ENCODE results near the gene FOLH1. TPM values are rescaled to one million over a fixed set of nuclear protein-coding genes. Genes with fewer than 3 reads are reported as not detected.
A peak's percentile ranks its signal among the peaks of the same experiment; 100 is the strongest.
"Not testable (repeated sequence)": the region's sequence is repeated elsewhere in the genome, so short reads cannot be mapped to it uniquely, and the experiment has no call there.

The FOLH1 gene
- total RNA-seq, result 4.9 TPM

DNA sequence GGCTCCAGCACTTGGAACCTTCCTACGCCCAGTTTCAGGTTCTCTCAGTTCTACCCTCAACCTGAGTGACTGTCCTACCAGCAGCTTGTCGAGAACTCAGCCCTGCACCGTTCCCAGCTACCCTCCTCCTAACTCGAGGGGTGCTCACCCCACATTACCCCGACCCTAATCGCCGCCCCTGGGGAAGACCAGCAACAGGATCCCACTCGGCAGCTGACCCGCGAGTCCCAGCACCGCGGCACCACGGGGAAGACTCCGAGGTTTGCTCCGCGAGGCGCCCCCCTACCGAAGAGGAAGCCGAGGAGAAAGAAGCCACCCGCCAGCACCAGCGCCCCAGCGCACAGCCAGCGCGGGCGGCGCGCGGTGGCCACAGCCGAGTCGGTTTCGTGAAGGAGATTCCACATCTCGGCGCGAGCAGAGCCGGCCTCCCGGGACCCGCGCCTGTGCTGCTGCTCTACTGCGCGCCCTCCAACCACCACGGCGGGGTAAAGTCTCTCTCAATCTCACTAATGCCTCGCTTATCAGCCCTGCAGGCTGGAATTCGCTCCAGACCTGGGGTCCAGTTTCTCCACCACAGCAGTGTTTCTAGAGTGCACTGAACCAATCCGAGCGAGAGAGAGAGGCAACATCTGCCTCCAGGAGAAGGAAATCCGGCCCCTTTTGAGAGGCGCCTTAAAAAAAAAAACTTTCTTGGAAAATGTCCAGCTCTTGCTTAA is at the start of gene FOLH1:
TSS of gene FOLH1 (minus strand) at position 597 of the 716 bp plus-strand sequence. CDS start at position 404, 193 bp downstream.
- no peak for FAIRE-seq
- DNase-seq (ENCODE audit: low spot score in 2 of 2), result peak; percentile 37 to 40

DNA sequence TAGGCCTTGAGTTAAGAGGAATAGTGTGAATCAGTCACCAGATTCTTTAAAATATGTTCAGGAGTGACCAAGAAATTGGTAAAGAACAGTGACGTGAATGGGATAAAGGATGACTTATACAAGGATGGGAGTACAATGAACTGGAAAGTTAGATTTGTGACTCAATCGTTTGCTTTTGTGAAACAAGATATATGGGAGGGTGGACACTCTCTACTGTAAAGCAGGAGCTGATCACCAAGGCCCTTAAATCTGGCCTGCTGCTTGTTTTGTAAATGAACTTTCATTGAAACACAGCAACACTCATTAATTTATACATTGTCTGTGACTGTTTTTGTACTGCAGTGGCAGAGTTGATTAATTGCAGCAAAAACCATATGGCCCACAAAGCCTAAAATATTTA is 46.7 kb upstream of the FOLH1 start:
- not testable (repeated sequence) for DNase-seq (ENCODE audit: low spot score in 2 of 2); FAIRE-seq

DNA sequence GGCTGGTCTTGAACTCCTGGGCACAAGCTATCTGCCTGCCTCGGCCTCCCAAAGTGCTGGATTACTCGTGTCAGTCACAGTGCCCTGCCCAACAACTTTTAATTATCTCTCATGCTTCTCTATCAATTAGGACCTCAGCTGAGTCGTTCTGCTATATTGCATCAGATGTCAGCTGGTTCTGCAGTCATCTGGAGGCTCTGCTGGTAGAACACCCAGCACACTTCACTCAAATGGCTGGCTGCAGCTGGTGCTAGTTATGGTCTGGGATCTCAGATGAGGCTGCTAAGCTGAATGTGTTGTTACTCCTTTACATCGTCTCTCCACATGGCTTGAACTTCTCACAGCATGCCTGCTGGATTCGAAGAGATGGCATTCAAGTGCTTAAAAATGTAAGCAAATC is 42.8 kb upstream of the FOLH1 start:
- DNase-seq (ENCODE audit: low spot score in 2 of 2); FAIRE-seq: not testable (repeated sequence)

DNA sequence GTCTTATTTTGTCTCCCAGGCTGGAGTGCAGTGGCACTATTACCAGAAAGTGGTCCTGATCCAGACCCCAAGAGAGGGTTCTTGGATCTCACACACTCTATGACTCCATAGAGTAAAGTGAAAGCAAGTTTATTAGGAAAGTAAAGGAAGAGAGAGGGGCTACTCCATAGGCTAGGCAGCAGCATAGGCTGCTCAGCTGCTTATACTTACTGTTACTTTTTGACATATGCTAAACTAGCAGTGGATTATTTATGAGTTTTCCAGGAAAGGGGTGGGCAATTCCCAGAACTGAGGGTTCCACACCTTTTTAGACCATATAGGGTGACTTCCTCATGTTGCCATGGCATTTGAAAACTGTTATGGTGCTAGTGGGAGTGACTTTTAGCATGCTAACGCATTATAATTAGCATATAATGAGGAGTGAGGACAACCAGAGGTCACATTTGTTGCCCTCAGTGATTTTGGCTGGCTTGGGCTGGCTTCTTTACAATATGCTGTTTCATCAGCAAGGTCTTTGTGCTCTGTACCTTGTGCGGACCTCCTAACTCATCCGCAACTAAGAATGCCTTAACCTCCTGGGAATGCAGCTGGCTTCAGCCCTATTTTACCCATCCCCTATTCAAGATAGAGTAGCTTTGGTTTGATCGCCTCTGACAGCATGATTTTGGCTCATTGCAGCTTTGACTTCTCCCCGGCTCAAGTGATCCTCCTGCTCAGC is 42.2 kb upstream of the FOLH1 start:
- DNase-seq (ENCODE audit: low spot score in 2 of 2); FAIRE-seq: not testable (repeated sequence)

DNA sequence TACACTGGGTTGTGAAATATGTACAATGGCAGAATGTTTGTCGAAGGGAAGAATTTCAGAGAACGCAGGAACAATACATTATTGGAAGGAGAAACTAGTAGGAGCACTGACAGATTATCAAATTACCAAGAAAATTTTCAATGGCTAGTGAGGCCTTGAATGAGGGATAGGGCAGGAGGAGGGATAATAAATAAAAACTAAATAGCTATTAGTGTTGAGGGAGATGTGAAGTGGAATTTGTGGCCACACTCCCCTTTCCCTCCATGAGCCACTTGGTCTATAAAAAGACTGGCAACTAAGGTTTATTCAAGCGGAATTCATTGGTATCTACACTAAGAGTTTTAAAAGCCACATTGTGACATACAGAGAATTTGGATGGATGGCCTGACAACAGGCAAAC is 41.0 kb upstream of the FOLH1 start:
- not testable (repeated sequence) for DNase-seq (ENCODE audit: low spot score in 2 of 2); FAIRE-seq

DNA sequence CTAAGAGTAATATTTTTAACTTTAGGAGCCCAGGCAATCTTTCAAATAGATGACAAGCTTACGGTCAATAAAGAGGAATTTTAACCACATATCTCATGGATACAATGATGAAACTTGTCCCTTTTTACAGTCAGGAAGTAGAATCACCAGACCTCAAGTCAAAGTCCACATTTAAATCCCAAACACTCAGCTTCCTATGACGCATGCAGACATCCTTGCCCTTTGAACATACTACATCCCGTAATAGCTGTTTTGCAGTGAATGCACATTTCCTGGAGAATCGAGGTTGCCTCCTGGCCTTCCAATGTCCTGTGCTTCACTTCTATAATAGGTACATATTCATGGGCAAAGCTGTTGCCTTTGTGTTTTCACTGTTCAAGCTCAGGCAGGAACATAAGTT is 25.3 kb upstream of the FOLH1 start:
- FAIRE-seq; DNase-seq (ENCODE audit: low spot score in 2 of 2): not testable (repeated sequence)

DNA sequence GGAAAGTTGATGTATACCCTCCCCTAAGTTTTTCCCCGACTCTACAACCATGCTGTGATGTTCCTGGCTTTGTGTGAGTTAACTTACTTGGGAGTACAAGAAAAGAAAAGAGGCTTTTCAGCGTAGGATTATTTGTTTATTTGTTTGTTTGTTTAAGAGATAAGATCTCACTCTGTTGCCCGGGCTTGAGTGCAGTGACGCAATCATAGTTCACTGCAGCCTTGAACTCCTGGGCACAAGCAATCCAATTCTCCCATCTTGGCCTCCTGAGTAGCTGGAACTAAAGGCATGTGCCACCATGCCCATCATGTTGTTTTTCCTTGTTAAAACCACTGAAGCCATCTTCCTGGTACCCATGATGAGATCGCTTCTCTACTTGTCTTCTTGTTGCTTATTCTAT is 24.6 kb upstream of the FOLH1 start:
- not testable (repeated sequence) for DNase-seq (ENCODE audit: low spot score in 2 of 2); FAIRE-seq

DNA sequence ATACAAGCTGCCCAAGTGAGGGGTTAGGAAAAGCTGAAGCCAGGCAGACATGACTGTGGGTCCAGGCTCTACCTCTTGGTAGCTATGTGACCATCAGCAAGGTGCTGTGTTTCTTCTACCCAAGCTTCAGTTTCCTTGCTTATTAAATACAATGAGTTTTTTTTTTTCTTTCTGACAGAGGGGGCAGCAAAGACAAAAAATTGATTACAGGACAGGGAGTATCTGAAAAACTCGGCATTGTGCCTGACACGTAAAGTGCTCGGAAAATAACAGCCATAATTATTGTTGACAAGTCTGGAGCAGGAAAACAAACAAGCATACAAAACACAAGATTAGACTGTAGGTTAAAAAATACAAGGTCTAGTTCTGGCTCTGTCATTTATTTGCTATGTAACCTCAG is 23.3 kb upstream of the FOLH1 start:
- DNase-seq (ENCODE audit: low spot score in 2 of 2), result not testable (repeated sequence)
- peak; percentile 24 for FAIRE-seq

DNA sequence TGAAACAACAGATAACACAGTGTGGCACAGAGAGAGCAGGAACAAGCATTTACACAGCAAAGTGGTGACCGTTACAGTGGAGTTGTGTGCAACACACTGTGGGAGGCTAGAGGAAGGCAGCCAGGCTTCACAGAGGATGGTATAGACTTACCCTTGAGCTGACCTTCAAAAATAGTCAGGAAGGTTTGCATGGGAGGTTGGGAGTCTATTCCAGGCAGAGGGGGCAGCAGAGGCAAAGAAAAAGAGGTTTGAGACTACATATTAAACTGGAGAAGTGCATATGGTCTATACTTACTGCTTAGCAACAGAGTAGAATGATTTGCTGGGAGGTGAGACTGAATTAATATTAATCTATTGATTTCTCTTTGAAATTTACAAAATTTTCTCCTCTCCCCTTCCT is 22.1 kb upstream of the FOLH1 start:
- not testable (repeated sequence) for FAIRE-seq; DNase-seq (ENCODE audit: low spot score in 2 of 2)

DNA sequence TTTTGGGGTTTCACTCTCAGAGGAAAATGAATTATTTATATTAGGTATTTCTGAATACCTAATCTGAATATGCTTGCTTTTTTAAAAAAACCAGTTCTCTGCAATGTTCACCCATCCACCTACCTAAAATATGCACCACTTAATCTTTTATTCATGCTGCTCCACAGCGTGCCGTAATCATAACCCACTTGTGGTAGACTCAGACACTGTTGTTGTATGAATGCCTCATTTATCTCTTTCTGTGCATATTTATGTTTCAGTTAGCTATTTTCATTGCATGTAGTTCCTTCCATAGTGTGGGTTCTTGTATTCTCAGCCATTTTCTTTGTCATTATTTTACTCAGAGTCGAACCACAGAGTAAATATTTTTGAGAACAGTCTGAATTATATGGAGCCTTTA is 21.6 kb upstream of the FOLH1 start:
- DNase-seq (ENCODE audit: low spot score in 2 of 2); FAIRE-seq: not testable (repeated sequence)

DNA sequence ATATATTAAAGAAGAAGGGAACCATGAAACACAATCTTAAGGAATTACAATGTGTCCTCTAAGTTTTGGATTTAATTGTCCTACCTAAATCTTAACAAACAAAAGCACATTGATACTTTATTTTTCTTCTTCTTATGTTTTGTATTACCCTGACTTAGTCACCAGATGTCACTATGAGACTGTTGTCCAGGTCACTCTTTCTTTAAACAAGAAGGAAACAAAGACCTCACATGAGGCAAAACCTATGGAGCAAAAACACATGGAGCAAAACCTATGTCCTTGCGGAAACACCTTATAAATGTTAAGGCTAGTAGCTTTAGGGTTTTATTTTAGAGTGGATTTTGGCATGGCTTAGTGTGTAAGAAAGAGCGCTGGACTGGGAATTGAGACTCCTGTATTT is 20.7 kb upstream of the FOLH1 start:
- DNase-seq (ENCODE audit: low spot score in 2 of 2), result not testable (repeated sequence)
- peak; percentile 97 for FAIRE-seq

DNA sequence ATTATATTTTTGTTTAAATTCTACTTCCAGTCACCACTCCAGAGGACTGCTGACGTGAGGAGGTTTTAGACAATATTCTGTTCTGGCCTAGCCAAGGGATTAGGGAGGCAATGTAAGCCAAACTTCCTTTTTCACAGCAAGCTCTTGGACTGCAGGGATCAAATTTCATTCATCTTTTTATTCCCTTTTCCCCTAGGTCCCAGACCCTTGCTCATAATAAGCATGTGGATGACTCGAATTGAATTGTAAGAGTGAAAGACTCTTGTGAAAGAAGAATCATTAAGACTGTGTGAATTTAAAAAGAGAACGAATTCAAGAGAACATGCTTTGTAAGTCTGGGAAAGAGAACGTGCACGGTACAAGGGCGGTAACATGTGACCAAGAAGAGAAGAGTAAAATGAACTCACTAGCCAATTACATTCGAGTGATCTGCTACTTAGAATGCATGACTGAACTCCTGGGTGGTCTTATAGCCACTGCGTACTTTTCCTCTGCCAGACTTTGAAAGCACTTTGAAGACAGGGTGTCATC is 16.9 kb upstream of the FOLH1 start:
- FAIRE-seq; DNase-seq (ENCODE audit: low spot score in 2 of 2): not testable (repeated sequence)

DNA sequence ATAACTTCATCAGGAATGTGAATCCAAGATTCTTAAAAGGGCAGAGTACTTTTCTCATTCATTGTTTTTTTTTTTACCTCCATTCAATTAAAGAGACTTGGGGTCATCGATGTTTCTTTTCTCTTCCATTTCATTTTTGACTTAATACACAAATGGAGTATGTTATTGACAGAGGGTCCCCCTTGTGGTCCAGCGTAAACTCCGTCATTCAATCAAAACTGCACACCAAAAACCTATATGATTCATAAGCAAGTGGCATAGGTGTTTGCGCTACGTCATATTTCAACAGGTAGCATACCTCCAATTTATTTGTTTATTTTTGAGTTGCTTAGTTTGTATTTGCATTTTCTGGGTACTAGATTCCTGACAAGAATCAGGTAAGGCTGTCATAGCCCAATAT is 12.7 kb upstream of the FOLH1 start:
- DNase-seq (ENCODE audit: low spot score in 2 of 2) (no peak), FAIRE-seq (no peak)

DNA sequence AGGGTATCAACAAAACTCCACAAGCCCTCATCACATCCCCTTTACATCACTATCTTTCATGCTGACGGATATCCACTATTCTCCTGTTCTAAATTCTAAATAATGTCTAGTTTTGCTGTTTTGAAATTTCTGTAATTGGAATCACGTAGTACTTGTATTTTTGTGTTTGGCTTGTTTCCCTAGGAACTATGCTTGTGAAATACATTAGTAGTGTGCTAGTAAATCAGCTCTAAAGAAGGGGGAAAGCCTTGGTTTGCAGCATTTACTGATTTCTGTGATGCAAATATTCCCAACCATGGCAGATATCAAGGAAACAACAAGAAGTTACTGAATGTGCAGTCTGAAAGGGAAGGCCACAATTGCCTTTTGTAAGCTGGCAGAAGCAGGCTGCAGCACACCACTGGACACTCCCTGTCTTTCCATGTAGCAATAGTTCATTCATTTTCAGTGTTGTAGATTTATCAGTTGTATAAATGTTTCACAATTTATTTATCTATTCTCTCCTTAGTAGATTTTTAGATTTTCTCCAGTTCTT is 4.7 kb upstream of the FOLH1 start:
- DNase-seq (ENCODE audit: low spot score in 2 of 2) (no peak), FAIRE-seq (peak; percentile 31)

DNA sequence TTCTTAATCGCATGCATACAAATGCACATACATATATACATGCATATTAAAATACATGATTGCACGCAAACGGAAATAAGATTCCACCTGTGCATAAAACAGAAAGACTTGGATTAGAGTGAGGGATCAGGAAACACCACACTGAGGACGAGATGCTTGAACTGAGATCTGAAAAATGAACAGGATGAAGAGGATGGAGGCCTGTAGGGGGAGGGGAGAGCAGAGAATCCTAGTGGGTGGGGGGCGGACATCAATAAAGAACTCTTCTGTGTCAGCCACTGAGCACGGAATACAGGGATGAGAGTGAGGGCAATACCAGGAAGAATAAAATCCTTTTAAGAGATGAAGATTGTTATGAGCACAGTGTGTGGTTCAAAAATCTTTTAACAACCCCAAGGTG is 1.4 kb downstream of the FOLH1 start:
- FAIRE-seq; DNase-seq (ENCODE audit: low spot score in 2 of 2): not testable (repeated sequence)

DNA sequence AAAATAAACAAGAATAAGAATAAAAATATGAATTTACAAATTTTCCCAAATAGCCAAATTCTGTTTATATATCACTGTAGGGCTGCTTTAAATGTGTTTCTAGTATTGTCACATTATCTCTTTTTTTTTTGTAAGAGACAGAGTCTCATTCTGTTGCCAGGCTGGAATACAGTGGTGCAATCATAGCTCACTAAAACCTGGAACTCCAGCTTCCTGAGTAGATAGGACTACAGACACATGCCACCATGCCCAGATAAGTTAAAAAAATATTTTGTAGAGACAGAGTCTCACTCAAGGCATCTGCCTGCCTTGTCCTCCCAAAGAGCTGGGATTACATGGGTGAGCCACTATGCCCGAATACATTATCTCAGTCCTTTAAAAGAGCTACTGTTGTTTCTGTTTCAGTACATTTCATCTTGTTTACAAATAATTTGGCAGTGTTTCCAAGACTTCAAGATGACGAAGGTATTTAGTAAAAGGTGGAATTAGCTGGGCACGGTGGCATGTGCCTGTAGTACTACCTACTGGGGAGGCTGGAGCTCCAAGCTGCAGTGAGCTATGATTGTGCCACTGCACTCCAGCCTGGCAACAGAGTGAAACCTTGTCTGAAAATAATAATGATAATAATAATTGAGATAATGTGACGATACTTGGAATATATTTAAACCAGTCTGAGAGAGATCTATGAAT is 6.0 kb downstream of the FOLH1 start:
- DNase-seq (ENCODE audit: low spot score in 2 of 2) (no peak), FAIRE-seq (no peak)

DNA sequence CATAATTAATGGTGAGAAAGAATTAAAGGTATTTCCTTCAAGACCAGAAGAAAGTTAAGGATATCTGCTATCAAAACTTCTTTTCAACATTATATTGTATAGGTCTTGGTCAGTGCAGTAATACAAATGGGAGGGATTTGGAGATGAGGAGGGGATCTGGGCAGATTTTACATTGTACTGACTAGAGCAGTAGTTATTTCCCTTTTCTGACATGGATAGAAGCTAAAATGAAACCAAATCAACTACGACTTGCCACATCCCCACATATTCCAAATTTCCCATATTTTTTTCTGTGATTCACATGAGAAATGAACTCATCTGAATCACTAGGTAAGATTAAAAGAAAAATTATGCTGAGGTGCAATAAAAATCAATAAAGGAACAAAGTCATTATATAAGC is 11.6 kb downstream of the FOLH1 start:
- FAIRE-seq; DNase-seq (ENCODE audit: low spot score in 2 of 2): not testable (repeated sequence)

DNA sequence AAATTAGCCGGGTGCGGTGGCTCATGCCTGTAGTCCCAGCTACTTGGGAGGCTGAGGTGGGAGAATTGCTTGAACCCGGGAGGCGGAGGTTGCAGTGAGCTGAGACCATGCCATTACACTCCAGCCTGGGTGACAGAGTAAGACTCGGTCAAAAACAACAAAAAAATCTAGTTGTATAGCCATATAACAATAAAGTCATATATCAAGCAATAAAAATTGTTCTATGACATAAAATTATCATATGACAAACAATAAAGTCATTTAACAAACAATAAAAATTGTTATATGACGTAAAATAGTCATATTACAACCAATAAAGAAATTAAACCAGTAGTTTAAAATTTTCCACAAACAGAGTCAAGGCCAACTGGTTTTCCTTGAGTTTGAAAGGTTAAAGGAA is 12.4 kb downstream of the FOLH1 start:
- peak; percentile 97 for FAIRE-seq
- DNase-seq (ENCODE audit: low spot score in 2 of 2), result not testable (repeated sequence)

DNA sequence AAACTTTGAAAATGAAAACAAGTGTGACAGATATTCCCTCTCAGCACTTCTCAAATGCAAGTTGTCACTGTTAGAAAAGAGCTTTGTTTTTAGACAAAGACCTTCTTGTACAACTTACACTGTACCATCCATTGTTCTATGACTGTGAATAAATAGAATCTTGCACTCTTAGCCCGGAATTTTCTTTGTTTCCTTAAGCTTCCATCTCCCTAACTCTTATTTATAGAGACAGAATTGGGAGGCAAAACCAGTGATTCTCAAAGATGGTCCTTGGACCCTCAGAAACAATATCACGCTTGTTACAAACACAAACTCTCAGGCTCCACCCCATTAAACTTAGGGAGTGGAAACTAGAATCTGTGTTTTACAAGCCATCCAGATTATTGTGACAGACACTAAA is 18.1 kb downstream of the FOLH1 start:
- DNase-seq (ENCODE audit: low spot score in 2 of 2), result not testable (repeated sequence)
- FAIRE-seq, result peak; percentile 98

DNA sequence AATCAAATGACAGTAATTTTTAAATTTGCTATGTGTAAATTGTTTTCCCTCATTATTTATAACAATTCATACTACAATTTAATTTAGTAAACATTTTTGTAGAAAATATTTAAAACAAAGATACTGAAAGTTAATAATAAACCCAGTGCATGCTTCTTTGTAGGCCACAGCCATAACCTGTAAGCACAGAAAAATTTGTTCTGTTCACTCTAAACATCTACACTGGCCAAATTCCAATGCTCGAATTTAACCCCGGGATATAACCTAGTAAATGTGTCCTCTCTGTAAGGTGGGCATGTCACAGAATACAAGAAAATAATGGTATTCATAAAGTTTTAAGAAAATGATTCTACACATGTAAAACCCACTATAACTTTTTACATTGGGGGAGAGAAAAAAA is 22.2 kb downstream of the FOLH1 start:
- peak; percentile 97 for FAIRE-seq
- not testable (repeated sequence) for DNase-seq (ENCODE audit: low spot score in 2 of 2)

Measured in frontal cortex (tissue), 4 donors.